ENCODE data around the gene TRPC1. TPM values are rescaled to one million over a fixed set of nuclear protein-coding genes. Genes with fewer than 3 reads are reported as not detected.
"Not testable (repeated sequence)": the region's sequence is repeated elsewhere in the genome, so short reads cannot be mapped to it uniquely, and the experiment has no call there.

TRPC1 gene
- total RNA-seq, 1 experiment from 2014 or later, result 8.5 TPM

DNA sequence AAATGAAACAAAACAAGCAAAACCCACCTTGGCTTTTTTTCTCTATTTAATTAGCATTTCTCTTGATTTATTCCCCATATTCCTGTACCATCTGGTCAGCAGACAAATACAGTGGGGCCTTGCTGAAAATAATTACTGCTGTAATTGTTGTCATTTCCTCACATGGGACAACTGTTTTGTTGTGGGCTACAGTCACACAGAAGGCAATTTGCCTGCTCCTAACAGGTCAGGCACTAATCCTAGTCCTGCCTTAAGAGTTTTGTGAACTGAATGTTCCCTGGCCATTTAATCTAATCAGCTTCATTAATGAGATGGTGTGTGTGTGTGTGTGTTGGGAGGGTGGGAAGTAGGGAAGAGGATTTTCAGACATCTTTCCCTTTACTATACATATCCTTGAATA is 11.6 kb downstream of the TRPC1 start:
- no peak for DNase-seq (ENCODE audit: low read depth, low spot score)
- in situ Hi-C loops (cut with HindIII; ENCODE audit: low pct_unique_long_range_greater_than_20kb, low sequenced_read_pairs), result no loop called here

DNA sequence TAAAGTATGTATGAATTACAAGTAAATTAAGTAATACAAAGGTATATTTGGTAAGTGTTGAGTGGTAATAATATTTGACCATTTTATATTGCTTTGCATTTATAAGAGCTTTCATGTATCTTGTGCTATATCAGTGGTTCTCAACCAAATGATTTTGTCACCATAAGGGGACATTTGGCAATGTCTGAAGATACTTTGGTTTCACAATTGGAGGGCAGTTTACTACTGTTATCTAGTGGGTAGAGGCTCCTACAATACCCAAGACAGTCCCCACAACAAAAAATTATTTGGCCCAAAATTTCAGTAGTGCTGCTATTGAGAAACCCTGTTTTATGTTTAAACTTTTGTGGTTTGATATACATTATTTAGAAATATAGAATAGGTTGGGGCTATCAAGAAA is 14.6 kb downstream of the TRPC1 start:
- DNase-seq (ENCODE audit: low read depth, low spot score), result no peak
- in situ Hi-C loops (cut with HindIII; ENCODE audit: low pct_unique_long_range_greater_than_20kb, low sequenced_read_pairs), result no loop called here

DNA sequence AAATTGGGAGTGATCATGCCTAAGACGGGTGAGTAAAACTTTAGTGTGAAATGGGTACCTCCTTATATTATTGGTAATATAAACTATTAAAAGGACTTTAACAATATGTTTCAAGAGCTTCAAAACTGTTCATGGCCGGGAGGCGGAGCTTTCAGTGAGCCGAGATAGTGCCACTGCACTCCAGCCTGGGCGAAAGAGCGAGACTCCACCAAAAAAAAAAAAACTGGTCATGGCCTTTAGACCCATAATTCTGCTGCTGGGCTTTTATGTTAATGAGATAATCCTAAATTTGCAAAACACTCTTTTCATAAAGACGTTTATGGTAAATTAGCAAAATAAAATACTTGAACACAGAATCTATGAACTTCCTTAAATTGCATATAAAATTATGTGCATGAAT is 22.8 kb downstream of the TRPC1 start:
- DNase-seq (ENCODE audit: low read depth, low spot score), result no peak
- in situ Hi-C loops (cut with HindIII; ENCODE audit: low pct_unique_long_range_greater_than_20kb, low sequenced_read_pairs), result no loop called here

DNA sequence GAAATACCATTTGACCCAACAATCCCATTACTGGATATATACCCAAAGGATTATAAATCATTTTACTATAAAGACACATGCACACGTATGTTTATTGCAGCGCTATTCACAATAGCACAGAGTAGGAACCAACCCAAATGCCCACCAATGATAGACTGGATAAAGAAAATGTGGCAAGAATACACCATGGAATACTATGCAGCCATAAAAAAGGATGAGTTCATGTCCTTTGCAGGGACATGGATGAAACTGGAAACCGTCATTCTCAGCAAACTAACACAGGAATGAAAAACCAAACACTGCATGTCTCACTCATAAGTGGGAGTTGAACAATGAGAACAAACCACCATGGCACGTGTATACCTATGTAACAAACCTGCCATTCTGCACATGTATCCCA is 26.7 kb downstream of the TRPC1 start:
- DNase-seq (ENCODE audit: low read depth, low spot score); in situ Hi-C loops (cut with HindIII; ENCODE audit: low pct_unique_long_range_greater_than_20kb, low sequenced_read_pairs): not testable (repeated sequence)

DNA sequence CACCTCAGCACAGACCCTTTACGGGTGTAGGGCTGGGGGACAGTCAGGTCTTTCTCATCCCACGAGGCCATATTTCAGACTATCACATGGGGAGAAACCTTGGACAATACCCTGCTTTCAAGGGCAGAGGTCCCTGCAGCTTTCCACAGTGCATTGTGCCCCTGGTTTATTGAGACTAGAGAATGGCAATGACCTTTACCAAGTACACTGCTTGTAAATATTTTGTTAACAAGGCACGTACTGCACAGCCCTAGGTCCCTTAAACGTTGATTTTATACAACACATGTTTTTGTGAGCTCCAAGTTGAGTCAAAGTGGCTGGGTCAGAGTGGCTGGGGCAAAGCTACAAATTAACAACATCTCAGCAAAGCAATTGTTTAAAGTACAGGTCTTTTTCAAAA is 28.8 kb downstream of the TRPC1 start:
- in situ Hi-C loops (cut with HindIII; ENCODE audit: low pct_unique_long_range_greater_than_20kb, low sequenced_read_pairs); DNase-seq (ENCODE audit: low read depth, low spot score): not testable (repeated sequence)

DNA sequence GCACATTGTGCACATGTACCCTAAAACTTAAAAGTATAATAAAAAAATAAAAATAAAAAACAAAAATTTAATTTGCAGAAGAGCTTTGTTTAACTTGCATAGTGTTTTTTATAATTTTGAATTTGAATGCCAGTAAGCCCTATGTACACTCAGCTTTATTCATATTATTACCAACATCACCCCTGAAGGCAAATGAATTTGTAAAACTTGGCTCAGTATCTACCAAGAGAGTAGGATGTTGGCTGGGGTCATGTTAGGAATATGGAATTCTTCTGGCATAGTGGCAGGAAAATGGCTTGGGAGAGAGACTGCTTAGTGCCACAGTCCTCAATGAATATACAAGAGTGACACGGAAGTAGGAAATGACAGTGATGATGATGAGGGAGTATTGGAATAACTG is 30.7 kb downstream of the TRPC1 start:
- DNase-seq (ENCODE audit: low read depth, low spot score), result no peak
- in situ Hi-C loops (cut with HindIII; ENCODE audit: low pct_unique_long_range_greater_than_20kb, low sequenced_read_pairs), result no loop called here

DNA sequence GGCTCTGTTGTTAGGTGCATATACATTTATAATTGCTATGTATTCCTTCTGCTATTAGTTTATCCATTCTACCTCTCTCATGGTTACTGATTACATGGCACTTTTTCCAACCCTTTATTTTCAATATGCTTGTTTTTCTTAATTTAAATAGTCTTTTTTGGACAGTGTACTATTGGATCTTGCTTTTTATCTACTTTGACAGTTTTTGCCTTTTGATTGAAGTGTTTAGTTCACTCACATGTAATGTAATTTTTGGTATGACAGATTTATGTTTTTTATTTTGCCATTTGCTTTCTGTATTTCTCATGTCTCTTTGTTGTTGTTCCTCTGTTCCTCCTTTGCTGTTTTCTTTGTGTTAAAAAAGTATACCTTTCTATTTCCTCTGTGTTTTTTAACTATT is 44.5 kb downstream of the TRPC1 start:
- no peak for DNase-seq (ENCODE audit: low read depth, low spot score)
- in situ Hi-C loops (cut with HindIII; ENCODE audit: low pct_unique_long_range_greater_than_20kb, low sequenced_read_pairs), result no loop called here

DNA sequence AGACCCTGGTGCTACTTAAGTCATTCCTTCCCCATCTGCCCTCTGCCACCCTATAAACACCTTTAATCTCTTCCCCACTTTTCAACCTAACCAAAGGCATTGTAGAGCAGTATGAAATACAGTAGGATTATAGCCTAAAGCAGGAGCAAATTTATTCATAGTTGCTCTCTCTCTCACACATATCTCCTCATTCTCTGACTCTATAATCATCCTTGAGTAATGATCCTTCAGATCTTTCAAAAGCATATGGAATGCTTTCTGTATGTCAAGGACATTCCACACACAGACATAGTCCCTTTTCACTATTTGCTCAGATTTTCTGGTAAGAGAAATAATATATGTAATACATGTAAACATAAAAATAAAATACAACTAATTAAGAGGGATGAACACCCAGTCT is 54.1 kb downstream of the TRPC1 start:
- in situ Hi-C loops (cut with HindIII; ENCODE audit: low pct_unique_long_range_greater_than_20kb, low sequenced_read_pairs), result no loop called here
- no peak for DNase-seq (ENCODE audit: low read depth, low spot score)

DNA sequence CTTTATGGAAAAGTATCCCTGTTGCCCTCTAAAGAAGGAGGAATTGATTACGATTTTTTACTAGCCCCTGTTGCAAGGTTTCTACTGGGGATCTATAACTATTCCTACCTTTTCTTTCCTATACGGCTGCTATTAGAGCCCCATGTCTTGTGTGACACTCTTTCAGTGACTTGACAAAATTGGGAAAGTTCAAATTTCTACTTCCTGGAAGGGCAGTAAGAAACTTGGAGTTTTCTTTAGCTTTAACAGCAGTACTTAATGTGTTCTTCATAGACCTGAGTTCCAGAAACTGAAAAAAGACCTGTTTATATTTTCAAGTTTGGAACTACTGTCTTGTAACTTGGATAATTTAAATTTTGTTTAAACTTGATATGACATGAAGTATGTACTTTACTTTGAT is 54.7 kb downstream of the TRPC1 start:
- DNase-seq (ENCODE audit: low read depth, low spot score), result no peak
- in situ Hi-C loops (cut with HindIII; ENCODE audit: low pct_unique_long_range_greater_than_20kb, low sequenced_read_pairs), result no loop called here

DNA sequence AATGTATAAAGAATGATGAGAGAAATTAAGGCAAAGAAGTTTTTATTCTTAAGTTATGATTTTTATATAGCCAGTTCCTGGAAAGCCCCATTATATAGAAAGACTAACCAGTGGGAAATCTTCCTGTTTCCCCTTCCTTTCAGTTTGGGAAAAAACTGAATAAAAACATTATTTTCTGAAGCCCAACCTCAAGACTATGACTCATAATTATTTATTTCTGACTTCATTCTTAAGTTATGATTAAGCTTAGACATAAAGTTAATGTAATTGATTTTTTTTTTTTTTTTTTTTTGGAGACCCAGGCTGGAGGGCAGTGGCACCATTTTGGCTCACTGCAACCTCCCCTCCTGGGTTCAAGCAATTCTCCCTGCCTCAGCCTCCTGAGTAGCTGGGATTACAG is 55.8 kb downstream of the TRPC1 start:
- in situ Hi-C loops (cut with HindIII; ENCODE audit: low pct_unique_long_range_greater_than_20kb, low sequenced_read_pairs), result no loop called here
- DNase-seq (ENCODE audit: low read depth, low spot score), result no peak

DNA sequence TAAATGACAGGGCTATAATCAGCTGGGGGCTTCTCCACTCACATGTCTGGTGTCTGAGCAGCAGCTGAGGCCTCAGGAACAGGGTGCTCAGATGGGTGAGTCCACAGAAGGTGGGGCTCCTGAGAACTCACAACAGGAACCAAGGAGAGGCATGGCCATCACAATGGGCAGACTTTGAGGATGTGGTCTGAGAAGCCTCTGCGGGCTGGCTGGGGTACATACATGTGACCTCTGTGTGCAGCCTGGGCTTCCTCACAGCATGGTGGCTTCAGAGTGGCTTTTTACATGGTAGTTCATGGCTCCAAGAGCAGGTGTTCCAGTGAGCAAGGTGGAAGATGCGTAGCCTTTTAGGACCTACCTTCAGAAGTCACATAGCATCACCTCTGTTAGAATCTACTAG is 58.8 kb downstream of the TRPC1 start:
- DNase-seq (ENCODE audit: low read depth, low spot score), result no peak
- in situ Hi-C loops (cut with HindIII; ENCODE audit: low pct_unique_long_range_greater_than_20kb, low sequenced_read_pairs), result no loop called here

DNA sequence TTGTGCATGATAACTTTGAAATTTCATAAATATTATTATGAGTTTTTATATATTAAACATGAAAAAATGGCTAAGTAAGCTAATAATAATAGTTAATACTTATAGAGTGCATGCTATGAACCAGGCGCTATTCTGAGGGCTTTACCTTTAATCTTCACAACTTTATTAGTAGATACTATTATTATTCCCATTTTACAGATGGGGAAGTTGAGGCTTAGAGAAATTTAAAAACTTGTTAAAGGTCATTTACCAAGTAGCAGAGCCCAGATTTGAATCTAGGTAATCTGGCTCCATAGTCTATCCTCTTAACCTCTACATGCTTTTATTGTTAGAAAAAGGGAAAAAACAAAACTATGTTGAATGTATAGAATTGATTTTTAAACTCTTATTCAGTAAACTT is 60.4 kb downstream of the TRPC1 start:
- DNase-seq (ENCODE audit: low read depth, low spot score), result no peak
- in situ Hi-C loops (cut with HindIII; ENCODE audit: low pct_unique_long_range_greater_than_20kb, low sequenced_read_pairs), result no loop called here

DNA sequence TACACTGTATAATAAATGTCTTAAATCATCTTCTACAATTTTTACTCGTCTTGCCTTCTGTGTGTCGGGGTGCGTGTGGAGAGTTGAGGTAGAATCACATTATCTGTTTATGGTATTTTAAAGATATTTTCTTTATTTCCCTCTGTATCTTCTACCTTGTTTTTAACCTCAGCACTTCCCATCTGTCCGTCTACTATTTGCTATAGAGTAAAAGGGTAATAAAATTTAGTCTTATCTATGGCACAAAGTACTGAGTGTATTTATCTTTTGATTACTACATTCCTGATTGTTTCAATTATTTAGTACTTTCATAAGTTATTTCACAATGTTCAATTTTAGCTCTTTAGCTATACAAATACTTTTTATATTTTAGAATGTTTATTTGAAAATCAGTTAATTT is 62.2 kb downstream of the TRPC1 start:
- in situ Hi-C loops (cut with HindIII; ENCODE audit: low pct_unique_long_range_greater_than_20kb, low sequenced_read_pairs), result no loop called here
- no peak for DNase-seq (ENCODE audit: low read depth, low spot score)

DNA sequence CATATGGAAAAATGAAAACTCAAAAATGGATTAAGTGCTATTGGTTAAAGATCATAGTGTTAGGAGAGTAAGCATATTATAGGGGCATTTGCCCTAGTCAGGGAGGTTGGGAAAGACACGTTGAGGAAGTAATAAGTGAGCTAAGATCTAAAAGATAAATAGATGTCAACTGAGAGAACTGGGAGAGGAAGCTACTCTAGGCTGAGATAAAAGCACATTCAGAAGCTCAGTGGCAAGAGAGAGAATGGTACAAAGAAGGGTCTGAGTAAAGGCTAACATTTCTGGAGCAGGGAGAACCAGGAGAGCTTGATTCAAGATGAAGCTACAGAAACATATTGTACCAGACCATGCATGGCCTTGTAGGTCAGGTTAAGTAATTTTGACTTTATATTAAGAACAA is 63.9 kb downstream of the TRPC1 start:
- no peak for DNase-seq (ENCODE audit: low read depth, low spot score)
- in situ Hi-C loops (cut with HindIII; ENCODE audit: low pct_unique_long_range_greater_than_20kb, low sequenced_read_pairs), result no loop called here

DNA sequence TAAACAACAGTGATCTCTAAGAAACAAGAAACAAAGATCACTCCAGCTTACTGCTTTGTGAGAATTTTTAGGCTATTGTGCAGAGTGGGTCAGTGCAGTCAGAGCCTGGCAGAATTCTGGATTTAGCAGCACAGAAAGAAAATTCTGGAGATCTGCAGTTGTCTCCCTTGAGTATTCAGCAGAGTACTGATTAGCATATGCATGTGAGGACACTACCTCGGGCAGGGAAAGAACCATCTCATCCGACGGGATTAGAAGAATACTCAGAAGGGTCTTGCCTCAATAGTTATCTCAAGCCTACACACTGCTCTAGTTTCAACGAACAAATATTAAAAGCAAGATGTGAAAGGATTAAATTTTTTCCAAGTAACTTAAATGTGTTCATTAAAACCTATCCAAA is 70.7 kb downstream of the TRPC1 start:
- in situ Hi-C loops (cut with HindIII; ENCODE audit: low pct_unique_long_range_greater_than_20kb, low sequenced_read_pairs), result no loop called here
- no peak for DNase-seq (ENCODE audit: low read depth, low spot score)

DNA sequence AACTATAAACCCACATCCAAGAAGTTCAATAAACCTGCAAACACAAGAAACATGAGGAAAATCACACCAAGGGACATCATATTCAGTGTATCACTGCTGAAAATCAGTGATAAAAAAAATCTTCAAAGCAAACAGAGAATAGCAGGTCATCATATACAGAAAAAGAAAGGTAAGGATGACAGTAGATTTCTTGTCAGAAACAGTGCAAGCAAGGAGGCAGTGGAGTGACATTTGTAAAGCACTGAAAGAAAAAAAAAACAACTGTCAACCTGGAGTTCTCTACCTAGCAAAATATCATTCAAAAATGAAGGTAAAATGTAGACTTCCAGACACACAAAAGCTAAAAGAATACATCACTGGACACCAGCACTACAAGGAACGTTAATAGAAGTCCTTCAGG is 71.5 kb downstream of the TRPC1 start:
- no peak for DNase-seq (ENCODE audit: low read depth, low spot score)
- in situ Hi-C loops (cut with HindIII; ENCODE audit: low pct_unique_long_range_greater_than_20kb, low sequenced_read_pairs), result no loop called here

DNA sequence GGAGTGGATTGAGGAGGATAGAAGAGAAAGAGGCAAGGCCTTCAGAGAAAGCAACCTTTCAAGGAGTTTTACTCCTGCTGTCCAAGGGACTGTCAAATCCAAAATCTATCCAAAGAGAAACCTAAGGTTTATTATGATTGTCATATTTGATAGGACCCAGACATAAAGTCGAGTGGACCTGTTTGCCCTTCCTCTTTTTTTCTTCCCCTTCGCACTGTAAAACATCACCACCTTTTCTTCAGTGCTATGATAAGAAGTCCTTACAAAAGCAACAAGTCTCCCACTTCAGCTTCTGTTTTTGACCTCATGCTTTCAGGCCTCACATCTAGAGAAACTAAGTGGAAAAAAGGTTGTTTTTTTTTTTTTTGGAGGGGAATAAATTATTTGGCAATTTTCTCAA is 73.0 kb downstream of the TRPC1 start:
- in situ Hi-C loops (cut with HindIII; ENCODE audit: low pct_unique_long_range_greater_than_20kb, low sequenced_read_pairs), result no loop called here
- no peak for DNase-seq (ENCODE audit: low read depth, low spot score)

DNA sequence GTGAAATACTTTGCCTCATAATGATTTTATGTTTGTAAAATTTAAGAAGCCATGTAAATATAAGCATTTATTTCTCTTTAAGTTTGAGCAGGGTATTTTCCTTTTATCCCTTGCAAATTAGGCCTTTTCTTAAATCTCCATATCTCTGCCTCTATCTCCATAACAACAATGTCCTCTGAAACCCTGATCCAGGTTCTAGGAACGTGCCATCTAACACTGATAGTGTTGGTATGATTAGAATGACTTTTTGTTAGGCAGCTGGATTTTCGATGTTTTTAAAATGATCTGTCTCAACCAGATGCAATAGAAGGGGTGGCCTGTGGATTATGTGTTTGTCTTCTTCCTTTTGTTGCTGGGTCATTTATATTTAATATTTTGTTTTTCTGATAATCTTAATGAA is 77.9 kb downstream of the TRPC1 start:
- in situ Hi-C loops (cut with HindIII; ENCODE audit: low pct_unique_long_range_greater_than_20kb, low sequenced_read_pairs), result no loop called here
- no peak for DNase-seq (ENCODE audit: low read depth, low spot score)

DNA sequence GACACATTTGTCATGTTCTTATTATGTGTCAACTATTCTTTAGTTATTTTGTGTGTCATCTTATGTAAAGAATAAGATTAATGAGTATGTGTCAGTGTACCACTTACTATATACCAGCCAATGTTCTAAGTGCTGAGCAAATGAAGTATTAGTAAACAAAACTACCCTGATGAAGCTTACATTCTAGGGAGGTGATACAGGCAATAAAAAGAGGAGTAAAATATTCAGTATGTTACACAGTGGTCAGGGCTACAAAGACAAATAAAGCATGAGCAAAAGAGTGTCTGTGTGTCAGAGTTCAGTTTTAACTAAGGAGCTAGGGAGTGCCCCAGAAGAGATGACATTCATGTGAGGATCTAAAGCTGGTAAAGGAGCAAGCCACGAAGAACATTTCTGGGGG is 79.1 kb downstream of the TRPC1 start:
- in situ Hi-C loops (cut with HindIII; ENCODE audit: low pct_unique_long_range_greater_than_20kb, low sequenced_read_pairs), result no loop called here
- DNase-seq (ENCODE audit: low read depth, low spot score), result no peak

DNA sequence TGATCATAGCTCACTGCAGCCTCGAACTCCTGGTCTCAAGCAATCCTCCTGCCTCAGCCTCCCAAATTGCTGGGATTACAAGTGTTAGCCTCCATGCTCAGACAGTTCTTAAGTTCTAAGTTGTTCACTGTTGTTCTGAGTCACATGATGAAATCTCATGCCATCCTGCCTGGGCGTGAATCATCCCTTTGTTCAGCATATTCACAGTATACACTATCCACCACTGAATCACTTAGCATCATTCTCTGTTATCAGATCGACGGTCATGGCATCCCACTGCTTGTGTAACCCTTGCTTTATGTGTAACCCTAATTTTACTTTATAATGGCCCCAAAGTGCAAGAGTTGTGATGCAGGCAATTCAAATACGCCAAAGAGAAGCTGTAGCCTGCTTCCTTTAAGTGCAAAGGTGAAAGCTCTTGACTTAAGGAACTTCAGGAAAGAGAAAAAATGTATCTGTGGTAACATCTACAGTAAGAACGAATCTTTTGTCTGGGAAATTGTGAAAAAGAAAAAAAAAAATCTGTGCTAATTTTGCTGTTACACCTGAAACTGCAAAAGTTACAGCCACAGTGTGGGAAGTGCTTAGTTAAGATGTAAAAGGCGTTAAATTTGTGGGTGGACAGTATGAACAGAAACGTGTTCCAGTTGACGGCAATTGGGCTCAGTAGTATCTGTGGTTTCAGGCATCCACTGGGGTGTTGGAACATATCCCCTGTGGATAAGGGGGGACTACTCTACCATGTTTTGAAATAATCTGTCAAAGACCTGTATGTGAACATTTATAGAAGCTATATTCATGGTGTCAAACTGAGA is 84.5 kb downstream of the TRPC1 start:
- peak; percentile 74 for DNase-seq (ENCODE audit: low read depth, low spot score)
- in situ Hi-C loops (cut with HindIII; ENCODE audit: low pct_unique_long_range_greater_than_20kb, low sequenced_read_pairs), result no loop called here
